AG10803 (cell line): ENCODE results near the gene MFNG.
A peak's percentile ranks its signal among the peaks of the same experiment; 100 is the strongest.

Experiments used
- DNase-seq: peaks from one replicate; pipeline ENCODE4 v3.0.0; 2010; ENCODE audit warnings: low read depth
- H3K4me3 ChIP-seq: 2 replicates; pipeline ENCODE4 v1.5.1; 2011; ENCODE audit warnings: mild to moderate bottlenecking, low read length, control low read depth
- CTCF ChIP-seq: conservative IDR thresholded peaks from 2 replicates; pipeline ENCODE4 v1.5.1; 2011; ENCODE audit warnings: mild to moderate bottlenecking, low read length, control low read depth, inconsistent platforms

MFNG gene

GRCh38 chr22:37493979-37494378, 7.8 kb upstream of the MFNG start:
- no peak for DNase-seq
- no peak for TF ChIP-seq CTCF
- no peak overlapping the region for H3K4me3 ChIP-seq

- peak; percentile 60 for DNase-seq
- peak; percentile 57 for TF ChIP-seq CTCF
- no peak overlapping the region for H3K4me3 ChIP-seq
These were observed 6.5 kb upstream of the MFNG start for GRCh38 chr22:37492428-37493344.

- no peak for TF ChIP-seq CTCF
- no peak overlapping the region for H3K4me3 ChIP-seq
- DNase-seq = no peak
These were observed 5.6 kb upstream of the MFNG start for GRCh38 chr22:37491559-37492427.

- TF ChIP-seq CTCF = no peak
- no peak for DNase-seq
- no peak overlapping the region for H3K4me3 ChIP-seq
These were observed 4.9 kb upstream of the MFNG start for GRCh38 chr22:37491106-37491505.

- no peak for TF ChIP-seq CTCF
- no peak overlapping the region for H3K4me3 ChIP-seq
- no peak for DNase-seq
These were observed 3.8 kb upstream of the MFNG start for GRCh38 chr22:37489983-37490382.

- DNase-seq = no peak
- no peak overlapping the region for H3K4me3 ChIP-seq
- TF ChIP-seq CTCF = no peak
These were observed 2.4 kb upstream of the MFNG start for GRCh38 chr22:37488337-37489135.
